ENCODE measurements around the gene DPP6.

DPP6 gene

GRCh38 chr7:154569916-154570315, 517.7 kb downstream of the DPP6 start:
- DNase-seq = no peak

- no peak for DNase-seq
These were observed 519.6 kb downstream of the DPP6 start for GRCh38 chr7:154571772-154572171.

GRCh38 chr7:154574235-154574634, 522.0 kb downstream of the DPP6 start:
- no peak for DNase-seq

GRCh38 chr7:154575497-154575896, 523.3 kb downstream of the DPP6 start:
- DNase-seq = no peak

- no peak for DNase-seq
These were observed 524.4 kb downstream of the DPP6 start for GRCh38 chr7:154576604-154577003.

GRCh38 chr7:154577141-154577873, 525.1 kb downstream of the DPP6 start:
- no peak for DNase-seq

- no peak for DNase-seq
These were observed 526.1 kb downstream of the DPP6 start for GRCh38 chr7:154578336-154578735.

- no peak for DNase-seq
These were observed 527.5 kb downstream of the DPP6 start for GRCh38 chr7:154579711-154580110.

GRCh38 chr7:154581251-154581890, 529.2 kb downstream of the DPP6 start:
- no peak for DNase-seq

GRCh38 chr7:154583454-154583853, 531.3 kb downstream of the DPP6 start:
- no peak for DNase-seq

- no peak for DNase-seq
These were observed 532.4 kb downstream of the DPP6 start for GRCh38 chr7:154584352-154585252.

GRCh38 chr7:154587792-154588191, 535.6 kb downstream of the DPP6 start:
- no peak for DNase-seq

GRCh38 chr7:154591544-154591943, 539.3 kb downstream of the DPP6 start:
- no peak for DNase-seq

- DNase-seq = no peak
These were observed 540.2 kb downstream of the DPP6 start for GRCh38 chr7:154592388-154592787.

- DNase-seq = no peak
These were observed 546.2 kb downstream of the DPP6 start for GRCh38 chr7:154598396-154598795.

- no peak for DNase-seq
These were observed 546.7 kb downstream of the DPP6 start for GRCh38 chr7:154598864-154599263.

GRCh38 chr7:154610903-154611302, 558.7 kb downstream of the DPP6 start:
- DNase-seq = no peak

GRCh38 chr7:154613811-154614210, 561.6 kb downstream of the DPP6 start:
- no peak for DNase-seq

- no peak for DNase-seq
These were observed 568.0 kb downstream of the DPP6 start for GRCh38 chr7:154620141-154620755.

- DNase-seq = no peak
These were observed 571.2 kb downstream of the DPP6 start for GRCh38 chr7:154623399-154623798.

GRCh38 chr7:154627646-154628290, 575.6 kb downstream of the DPP6 start:
- DNase-seq = no peak

GRCh38 chr7:154628556-154628955, 576.4 kb downstream of the DPP6 start:
- DNase-seq = no peak

GRCh38 chr7:154631162-154631561, 579.0 kb downstream of the DPP6 start:
- no peak for DNase-seq

Data from activated gamma-delta T cell treated with Interleukin-2 at 50 U/mL for 16 hours (primary cell).